Measurements from ENCODE around the gene AOPEP.

GRCh38 chr9:94779031-94779430, 52.5 kb downstream of the AOPEP start:
- TF ChIP-seq CTCF (IDR thresholded peaks at IDR 0.05), result no peak
- TF ChIP-seq POLR2A (IDR thresholded peaks at IDR 0.05), result no peak

Data from thyroid gland (tissue), 4 donors.